Measurements from ENCODE around the gene APOC1.

Gene APOC1

DNA sequence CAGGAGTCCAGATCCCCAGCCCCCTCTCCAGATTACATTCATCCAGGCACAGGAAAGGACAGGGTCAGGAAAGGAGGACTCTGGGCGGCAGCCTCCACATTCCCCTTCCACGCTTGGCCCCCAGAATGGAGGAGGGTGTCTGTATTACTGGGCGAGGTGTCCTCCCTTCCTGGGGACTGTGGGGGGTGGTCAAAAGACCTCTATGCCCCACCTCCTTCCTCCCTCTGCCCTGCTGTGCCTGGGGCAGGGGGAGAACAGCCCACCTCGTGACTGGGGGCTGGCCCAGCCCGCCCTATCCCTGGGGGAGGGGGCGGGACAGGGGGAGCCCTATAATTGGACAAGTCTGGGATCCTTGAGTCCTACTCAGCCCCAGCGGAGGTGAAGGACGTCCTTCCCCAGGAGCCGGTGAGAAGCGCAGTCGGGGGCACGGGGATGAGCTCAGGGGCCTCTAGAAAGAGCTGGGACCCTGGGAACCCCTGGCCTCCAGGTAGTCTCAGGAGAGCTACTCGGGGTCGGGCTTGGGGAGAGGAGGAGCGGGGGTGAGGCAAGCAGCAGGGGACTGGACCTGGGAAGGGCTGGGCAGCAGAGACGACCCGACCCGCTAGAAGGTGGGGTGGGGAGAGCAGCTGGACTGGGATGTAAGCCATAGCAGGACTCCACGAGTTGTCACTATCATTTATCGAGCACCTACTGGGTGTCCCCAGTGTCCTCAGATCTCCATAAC, 8.8 kb upstream of the APOC1 start, which contains the start of gene APOE:
APOE (plus strand) TSS at position 360 of the 724 bp plus-strand sequence. CDS start 829 bp downstream, outside the sequence.
- Histone ChIP-seq H3K4me3 (ENCODE audit: low read depth, low read length) (peak within 1 kb of the TSS; percentile 50), H3K36me3 (ENCODE audit: control insufficient read depth, insufficient read depth, low read length) (no peaks in the 10 kb centered on the region), H3K4me1 (peaks cover 4% of the 10 kb centered on the region), H3K79me2 (no peaks in the 10 kb centered on the region), H3K4me2 (ENCODE audit: low read length) (peak within 1 kb of the TSS; percentile 64), H3K27ac (no peak within 1 kb of the TSS), H3K9me3 (ENCODE audit: control insufficient read depth, low read length) (no peaks in the 10 kb centered on the region), H3K9ac (no peak within 1 kb of the TSS), H3K27me3 (ENCODE audit: control insufficient read depth, insufficient read depth, low read length) (no peaks in the 10 kb centered on the region), H2AFZ (peak within 1 kb of the TSS; percentile 20)
- TF ChIP-seq, protein P1, sequence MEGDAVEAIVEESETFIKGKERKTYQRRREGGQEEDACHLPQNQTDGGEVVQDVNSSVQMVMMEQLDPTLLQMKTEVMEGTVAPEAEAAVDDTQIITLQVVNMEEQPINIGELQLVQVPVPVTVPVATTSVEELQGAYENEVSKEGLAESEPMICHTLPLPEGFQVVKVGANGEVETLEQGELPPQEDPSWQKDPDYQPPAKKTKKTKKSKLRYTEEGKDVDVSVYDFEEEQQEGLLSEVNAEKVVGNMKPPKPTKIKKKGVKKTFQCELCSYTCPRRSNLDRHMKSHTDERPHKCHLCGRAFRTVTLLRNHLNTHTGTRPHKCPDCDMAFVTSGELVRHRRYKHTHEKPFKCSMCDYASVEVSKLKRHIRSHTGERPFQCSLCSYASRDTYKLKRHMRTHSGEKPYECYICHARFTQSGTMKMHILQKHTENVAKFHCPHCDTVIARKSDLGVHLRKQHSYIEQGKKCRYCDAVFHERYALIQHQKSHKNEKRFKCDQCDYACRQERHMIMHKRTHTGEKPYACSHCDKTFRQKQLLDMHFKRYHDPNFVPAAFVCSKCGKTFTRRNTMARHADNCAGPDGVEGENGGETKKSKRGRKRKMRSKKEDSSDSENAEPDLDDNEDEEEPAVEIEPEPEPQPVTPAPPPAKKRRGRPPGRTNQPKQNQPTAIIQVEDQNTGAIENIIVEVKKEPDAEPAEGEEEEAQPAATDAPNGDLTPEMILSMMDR (IDR thresholded peaks at IDR 0.05): no peak

GRCh38 chr19:44907613-44908012, 6.8 kb upstream of the APOC1 start:
- Histone ChIP-seq H3K36me3 (ENCODE audit: control insufficient read depth, insufficient read depth, low read length) (no peaks in the 10 kb centered on the region), H3K27ac (no peak overlapping the region), H3K27me3 (ENCODE audit: control insufficient read depth, insufficient read depth, low read length) (no peaks in the 10 kb centered on the region), H3K79me2 (no peaks in the 10 kb centered on the region), H2AFZ (no peak overlapping the region), H3K4me3 (ENCODE audit: low read depth, low read length) (no peak overlapping the region), H3K4me1 (peaks cover 4% of the 10 kb centered on the region), H3K9ac (no peak overlapping the region), H3K9me3 (ENCODE audit: control insufficient read depth, low read length) (no peaks in the 10 kb centered on the region), H3K4me2 (ENCODE audit: low read length) (no peak overlapping the region)
- TF ChIP-seq, protein P1 (IDR thresholded peaks at IDR 0.05): no peak

DNA sequence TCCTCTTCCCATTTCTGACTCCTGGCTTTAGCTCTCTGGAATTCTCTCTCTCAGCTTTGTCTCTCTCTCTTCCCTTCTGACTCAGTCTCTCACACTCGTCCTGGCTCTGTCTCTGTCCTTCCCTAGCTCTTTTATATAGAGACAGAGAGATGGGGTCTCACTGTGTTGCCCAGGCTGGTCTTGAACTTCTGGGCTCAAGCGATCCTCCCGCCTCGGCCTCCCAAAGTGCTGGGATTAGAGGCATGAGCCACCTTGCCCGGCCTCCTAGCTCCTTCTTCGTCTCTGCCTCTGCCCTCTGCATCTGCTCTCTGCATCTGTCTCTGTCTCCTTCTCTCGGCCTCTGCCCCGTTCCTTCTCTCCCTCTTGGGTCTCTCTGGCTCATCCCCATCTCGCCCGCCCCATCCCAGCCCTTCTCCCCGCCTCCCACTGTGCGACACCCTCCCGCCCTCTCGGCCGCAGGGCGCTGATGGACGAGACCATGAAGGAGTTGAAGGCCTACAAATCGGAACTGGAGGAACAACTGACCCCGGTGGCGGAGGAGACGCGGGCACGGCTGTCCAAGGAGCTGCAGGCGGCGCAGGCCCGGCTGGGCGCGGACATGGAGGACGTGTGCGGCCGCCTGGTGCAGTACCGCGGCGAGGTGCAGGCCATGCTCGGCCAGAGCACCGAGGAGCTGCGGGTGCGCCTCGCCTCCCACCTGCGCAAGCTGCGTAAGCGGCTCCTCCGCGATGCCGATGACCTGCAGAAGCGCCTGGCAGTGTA, 6.2 kb upstream of the APOC1 start:
- Histone ChIP-seq H3K9ac (no peak overlapping the region), H3K9me3 (ENCODE audit: control insufficient read depth, low read length) (no peaks in the 10 kb centered on the region), H3K36me3 (ENCODE audit: control insufficient read depth, insufficient read depth, low read length) (no peaks in the 10 kb centered on the region), H3K4me1 (peaks cover 4% of the 10 kb centered on the region), H3K4me2 (ENCODE audit: low read length) (no peak overlapping the region), H3K27ac (no peak overlapping the region), H2AFZ (no peak overlapping the region), H3K27me3 (ENCODE audit: control insufficient read depth, insufficient read depth, low read length) (no peaks in the 10 kb centered on the region), H3K79me2 (no peaks in the 10 kb centered on the region), H3K4me3 (ENCODE audit: low read depth, low read length) (no peak overlapping the region)
- TF ChIP-seq, protein P1 (IDR thresholded peaks at IDR 0.05): no peak

- Histone ChIP-seq H2AFZ (no peak overlapping the region), H3K4me2 (ENCODE audit: low read length) (no peak overlapping the region), H3K27me3 (ENCODE audit: control insufficient read depth, insufficient read depth, low read length) (no peaks in the 10 kb centered on the region), H3K4me3 (ENCODE audit: low read depth, low read length) (no peak overlapping the region), H3K36me3 (ENCODE audit: control insufficient read depth, insufficient read depth, low read length) (no peaks in the 10 kb centered on the region), H3K9ac (no peak overlapping the region), H3K79me2 (no peaks in the 10 kb centered on the region), H3K9me3 (ENCODE audit: control insufficient read depth, low read length) (no peaks in the 10 kb centered on the region), H3K27ac (no peak overlapping the region), H3K4me1 (peaks cover 1% of the 10 kb centered on the region)
- TF ChIP-seq, protein P1 (IDR thresholded peaks at IDR 0.05): no peak
These were observed 5.6 kb upstream of the APOC1 start for GRCh38 chr19:44908836-44909261.
